Measurements from ENCODE around the gene RUNX2.

RUNX2 gene

GRCh38 chr6:45607798-45608197 lies 279.7 kb downstream of the RUNX2 start:
- POLR2A ChIA-PET = no interaction called here
- CTCF ChIA-PET = no interaction called here
- no peak for TF ChIP-seq ELF4 (IDR thresholded peaks at IDR 0.05)
- TF ChIP-seq TARDBP (IDR thresholded peaks at IDR 0.05) = no peak
- TF ChIP-seq SP1 (IDR thresholded peaks at IDR 0.05) = no peak
- no peak for DNase-seq (ENCODE audit: extremely low spot score)

- ChIA-PET CTCF (no interaction called here), POLR2A (no interaction called here)
- DNase-seq (ENCODE audit: extremely low spot score) = no peak
- TF ChIP-seq ARNT (IDR thresholded peaks at IDR 0.05) = no peak
- TF ChIP-seq FOXK2 (IDR thresholded peaks at IDR 0.05) = no peak
- no peak for TF ChIP-seq CTBP1 (IDR thresholded peaks at IDR 0.05; ENCODE audit: borderline replicate concordance)
- no peak for TF ChIP-seq L3MBTL2 (conservative IDR thresholded peaks at IDR 0.05)
- no peak for TF ChIP-seq ELF4 (IDR thresholded peaks at IDR 0.05)
- TF ChIP-seq ZNF384 (IDR thresholded peaks at IDR 0.05) = no peak
Measured at GRCh38 chr6:45608252-45608913, 280.3 kb downstream of the RUNX2 start.

- ChIA-PET POLR2A (no interaction called here), CTCF (no interaction called here)
- TF ChIP-seq L3MBTL2 (conservative IDR thresholded peaks at IDR 0.05) (no peak), FOXM1 (IDR thresholded peaks at IDR 0.05; ENCODE audit: borderline replicate concordance) (no peak), ELF4 (IDR thresholded peaks at IDR 0.05) (no peak), ZNF384 (IDR thresholded peaks at IDR 0.05) (no peak), SUZ12 (IDR thresholded peaks at IDR 0.05) (no peak)
- DNase-seq (ENCODE audit: extremely low spot score) = no peak
Measured at GRCh38 chr6:45609141-45609638, 281.1 kb downstream of the RUNX2 start.

GRCh38 chr6:45610374-45610773 lies 282.2 kb downstream of the RUNX2 start:
- ChIA-PET POLR2A (no interaction called here), CTCF (interaction anchor here (0.6 to 1.2 kb wide), 3 partner anchors 104 to 190 kb away, joined by 3 read pairs; no protein-coding TSS in a partner anchor)
- TF ChIP-seq NFRKB (IDR thresholded peaks at IDR 0.05) (no peak), FOXK2 (IDR thresholded peaks at IDR 0.05) (no peak), FOXM1 (IDR thresholded peaks at IDR 0.05; ENCODE audit: borderline replicate concordance) (no peak), TARDBP (IDR thresholded peaks at IDR 0.05) (no peak), PKNOX1 (IDR thresholded peaks at IDR 0.05) (no peak), SP1 (IDR thresholded peaks at IDR 0.05) (no peak), ARNT (IDR thresholded peaks at IDR 0.05) (no peak), BHLHE40 (IDR thresholded peaks at IDR 0.05; ENCODE audit: borderline replicate concordance) (no peak), CTBP1 (IDR thresholded peaks at IDR 0.05; ENCODE audit: borderline replicate concordance) (no peak), ELF4 (IDR thresholded peaks at IDR 0.05) (no peak), HDGF (IDR thresholded peaks at IDR 0.05; ENCODE audit: borderline replicate concordance) (no peak), ZNF384 (IDR thresholded peaks at IDR 0.05) (no peak), L3MBTL2 (conservative IDR thresholded peaks at IDR 0.05) (no peak)
- DNase-seq (ENCODE audit: extremely low spot score) = no peak

- POLR2A ChIA-PET = no interaction called here
- DNase-seq (ENCODE audit: extremely low spot score) = no peak
- TF ChIP-seq CTBP1 (IDR thresholded peaks at IDR 0.05; ENCODE audit: borderline replicate concordance) (no peak), LEF1 (IDR thresholded peaks at IDR 0.05; ENCODE audit: borderline replicate concordance) (no peak), FOXK2 (IDR thresholded peaks at IDR 0.05) (no peak), FOXM1 (IDR thresholded peaks at IDR 0.05; ENCODE audit: borderline replicate concordance) (no peak), FOXA1 (IDR thresholded peaks at IDR 0.05) (no peak), BHLHE40 (IDR thresholded peaks at IDR 0.05; ENCODE audit: borderline replicate concordance) (no peak), PKNOX1 (IDR thresholded peaks at IDR 0.05) (no peak), SUZ12 (IDR thresholded peaks at IDR 0.05) (no peak), ELF4 (IDR thresholded peaks at IDR 0.05) (no peak)
- CTCF ChIA-PET = interaction anchor here (0.6 to 1.2 kb wide), 3 partner anchors 104 to 191 kb away, joined by 3 read pairs; no protein-coding TSS in a partner anchor
Measured at GRCh38 chr6:45610832-45611231, 282.7 kb downstream of the RUNX2 start.

GRCh38 chr6:45611491-45611890 lies 283.4 kb downstream of the RUNX2 start:
- DNase-seq (ENCODE audit: extremely low spot score) = no peak
- TF ChIP-seq L3MBTL2 (conservative IDR thresholded peaks at IDR 0.05) (no peak), SP1 (IDR thresholded peaks at IDR 0.05) (no peak), FOXK2 (IDR thresholded peaks at IDR 0.05) (no peak), HDGF (IDR thresholded peaks at IDR 0.05; ENCODE audit: borderline replicate concordance) (no peak), NFRKB (IDR thresholded peaks at IDR 0.05) (no peak), FOXA1 (IDR thresholded peaks at IDR 0.05) (no peak), FOXM1 (IDR thresholded peaks at IDR 0.05; ENCODE audit: borderline replicate concordance) (no peak), SUZ12 (IDR thresholded peaks at IDR 0.05) (no peak), ELF4 (IDR thresholded peaks at IDR 0.05) (no peak), PKNOX1 (IDR thresholded peaks at IDR 0.05) (no peak), ZNF384 (IDR thresholded peaks at IDR 0.05) (no peak), BHLHE40 (IDR thresholded peaks at IDR 0.05; ENCODE audit: borderline replicate concordance) (no peak), CTBP1 (IDR thresholded peaks at IDR 0.05; ENCODE audit: borderline replicate concordance) (no peak), TARDBP (IDR thresholded peaks at IDR 0.05) (no peak), ARNT (IDR thresholded peaks at IDR 0.05) (no peak), LEF1 (IDR thresholded peaks at IDR 0.05; ENCODE audit: borderline replicate concordance) (no peak)
- POLR2A ChIA-PET = no interaction called here
- CTCF ChIA-PET = no interaction called here

Measured in HEK293T (cell line).